ENCODE measurements around the gene NPFF. TPM values are rescaled to one million over a fixed set of nuclear protein-coding genes. Genes with fewer than 3 reads are reported as not detected.

NPFF gene
- total and polyA plus RNA-seq, 4 donors: not detected

DNA sequence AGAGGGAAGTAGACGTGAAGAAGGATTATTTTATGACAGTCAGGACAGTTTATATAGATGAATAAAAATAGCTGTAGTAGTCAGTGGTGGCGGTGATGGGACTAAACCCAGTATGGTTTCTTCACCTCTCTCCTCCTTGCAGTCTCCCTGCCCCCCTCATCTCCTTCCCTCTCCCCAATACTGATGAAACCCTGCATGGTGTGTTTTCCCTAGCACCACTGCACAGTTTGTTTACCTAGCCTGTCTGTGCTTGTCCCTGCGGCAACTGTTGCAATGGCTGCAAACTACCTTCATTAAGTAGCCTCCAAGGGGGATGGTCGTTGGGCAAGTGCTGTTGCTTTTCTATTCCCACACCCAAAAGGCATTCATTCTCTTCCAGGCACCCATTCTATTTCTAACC lies 40.6 kb downstream of the NPFF start (continued):
- TF ChIP-seq, protein P1, sequence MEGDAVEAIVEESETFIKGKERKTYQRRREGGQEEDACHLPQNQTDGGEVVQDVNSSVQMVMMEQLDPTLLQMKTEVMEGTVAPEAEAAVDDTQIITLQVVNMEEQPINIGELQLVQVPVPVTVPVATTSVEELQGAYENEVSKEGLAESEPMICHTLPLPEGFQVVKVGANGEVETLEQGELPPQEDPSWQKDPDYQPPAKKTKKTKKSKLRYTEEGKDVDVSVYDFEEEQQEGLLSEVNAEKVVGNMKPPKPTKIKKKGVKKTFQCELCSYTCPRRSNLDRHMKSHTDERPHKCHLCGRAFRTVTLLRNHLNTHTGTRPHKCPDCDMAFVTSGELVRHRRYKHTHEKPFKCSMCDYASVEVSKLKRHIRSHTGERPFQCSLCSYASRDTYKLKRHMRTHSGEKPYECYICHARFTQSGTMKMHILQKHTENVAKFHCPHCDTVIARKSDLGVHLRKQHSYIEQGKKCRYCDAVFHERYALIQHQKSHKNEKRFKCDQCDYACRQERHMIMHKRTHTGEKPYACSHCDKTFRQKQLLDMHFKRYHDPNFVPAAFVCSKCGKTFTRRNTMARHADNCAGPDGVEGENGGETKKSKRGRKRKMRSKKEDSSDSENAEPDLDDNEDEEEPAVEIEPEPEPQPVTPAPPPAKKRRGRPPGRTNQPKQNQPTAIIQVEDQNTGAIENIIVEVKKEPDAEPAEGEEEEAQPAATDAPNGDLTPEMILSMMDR (IDR thresholded peaks at IDR 0.05; ENCODE audit: low read depth, low read length, missing input control): no peak
- TF ChIP-seq RAD21 (IDR thresholded peaks at IDR 0.05) (no peak), RXRA (IDR thresholded peaks at IDR 0.05) (no peak)

DNA sequence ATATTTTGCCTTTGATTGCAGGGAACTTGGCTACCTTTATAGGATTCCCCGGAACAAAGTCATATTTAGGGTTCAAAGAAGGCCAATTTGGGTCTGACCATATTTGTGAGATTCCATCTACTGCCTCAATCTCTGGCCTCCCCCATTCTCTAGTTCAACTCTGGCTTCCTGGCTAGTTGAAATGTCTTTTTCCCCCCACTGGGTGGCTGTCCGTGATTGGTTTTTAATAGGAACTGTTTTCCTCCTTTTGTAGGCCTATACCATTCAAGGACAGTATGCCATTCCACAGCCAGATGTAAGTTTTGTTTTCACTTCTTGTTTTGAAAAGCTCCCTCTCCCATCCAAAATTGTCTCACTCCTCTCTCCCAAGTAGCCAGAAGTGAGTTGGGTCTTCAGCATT lies 41.6 kb downstream of the NPFF start:
- TF ChIP-seq RXRA (IDR thresholded peaks at IDR 0.05): no peak
- TF ChIP-seq FOXA2 (IDR thresholded peaks at IDR 0.05): no peak
- TF ChIP-seq GABPA (IDR thresholded peaks at IDR 0.05 in 1 of 2, conservative IDR thresholded peaks at IDR 0.05 in 1 of 2): no peak
- TF ChIP-seq RAD21 (IDR thresholded peaks at IDR 0.05): no peak
- no peak for TF ChIP-seq SP1 (IDR thresholded peaks at IDR 0.05)
- TF ChIP-seq TAF1 (conservative IDR thresholded peaks at IDR 0.05): no peak
- TF ChIP-seq, protein P2, sequence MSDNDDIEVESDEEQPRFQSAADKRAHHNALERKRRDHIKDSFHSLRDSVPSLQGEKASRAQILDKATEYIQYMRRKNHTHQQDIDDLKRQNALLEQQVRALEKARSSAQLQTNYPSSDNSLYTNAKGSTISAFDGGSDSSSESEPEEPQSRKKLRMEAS (IDR thresholded peaks at IDR 0.05): no peak
- no peak for TF ChIP-seq FOXA1 (IDR thresholded peaks at IDR 0.05)
- TF ChIP-seq, protein P1 (IDR thresholded peaks at IDR 0.05; ENCODE audit: low read depth, low read length, missing input control): no peak
- no peak for TF ChIP-seq ATF3 (IDR thresholded peaks at IDR 0.05)
- no peak for TF ChIP-seq REST (IDR thresholded peaks at IDR 0.05)
- no peak for TF ChIP-seq JUND (IDR thresholded peaks at IDR 0.05)
- TF ChIP-seq YY1 (IDR thresholded peaks at IDR 0.05): no peak
- no peak for TF ChIP-seq HNF4A (conservative IDR thresholded peaks at IDR 0.05)
- no peak for TF ChIP-seq EGR1 (IDR thresholded peaks at IDR 0.05; ENCODE audit: low read depth in 2 of 2)
- TF ChIP-seq NR2F2 (IDR thresholded peaks at IDR 0.05): no peak
- Histone ChIP-seq H3K4me1 (ENCODE audit: control insufficient read depth in 4 of 4, insufficient read depth in 4 of 4, low read length in 3 of 4) (peaks cover 0 to 6% (median 6%) of the 10 kb centered on the region in 4 donors), H3K27ac (ENCODE audit: low read depth in 1 of 2, low read length in 2 of 2) (no peak overlapping the region), H3K36me3 (ENCODE audit: control insufficient read depth in 4 of 4, insufficient read depth in 3 of 4, low read depth in 1 of 4, low read length in 3 of 4) (peaks cover 27 to 99% (median 93%) of the 10 kb centered on the region in 4 donors), H3K27me3 (ENCODE audit: control insufficient read depth in 4 of 4, insufficient read depth in 4 of 4, low read length in 3 of 4) (no peaks in the 10 kb centered on the region), H3K4me3 (ENCODE audit: low read depth in 1 of 3, low read length in 3 of 3) (no peak overlapping the region), H3K9me3 (ENCODE audit: control insufficient read depth in 4 of 4, low read length in 3 of 4) (no peaks in the 10 kb centered on the region), H3K9ac (ENCODE audit: low read depth in 1 of 2, low read length in 2 of 2) (no peak overlapping the region)
- DNase-seq (ENCODE audit: low spot score): no peak
- 72% methylated on average over 2 of the region's 2 CpGs for WGBS

Measured in liver (tissue), 9 donors.